GM19043 (cell line): Measurements from ENCODE around the gene IDH3A.

ENCODE experiments used
- ATAC-seq: cut with Tn5 transposase; IDR thresholded peaks from one replicate; pipeline ENCODE4 v1.9.1; 2021; ENCODE audit warnings: low read depth; ENCODE audit not compliant: unreplicated experiment

Gene IDH3A

DNA sequence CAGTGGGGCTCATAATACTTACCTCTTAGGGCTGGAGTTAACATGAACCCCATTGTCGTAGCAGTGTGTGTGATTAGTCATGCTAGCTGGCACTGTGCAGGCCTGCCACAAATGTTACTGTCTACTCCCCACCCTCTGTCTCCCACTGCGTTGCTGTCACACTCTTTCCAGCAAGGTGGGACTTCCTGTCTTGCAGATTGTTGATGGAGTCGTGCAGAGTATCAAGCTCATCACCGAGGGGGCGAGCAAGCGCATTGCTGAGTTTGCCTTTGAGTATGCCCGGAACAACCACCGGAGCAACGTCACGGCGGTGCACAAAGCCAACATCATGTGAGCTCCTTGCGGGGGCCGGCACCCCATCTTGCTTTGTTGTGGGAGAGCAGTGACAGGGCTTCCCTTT is 12.9 kb downstream of the IDH3A start:
- ATAC-seq: no peak

DNA sequence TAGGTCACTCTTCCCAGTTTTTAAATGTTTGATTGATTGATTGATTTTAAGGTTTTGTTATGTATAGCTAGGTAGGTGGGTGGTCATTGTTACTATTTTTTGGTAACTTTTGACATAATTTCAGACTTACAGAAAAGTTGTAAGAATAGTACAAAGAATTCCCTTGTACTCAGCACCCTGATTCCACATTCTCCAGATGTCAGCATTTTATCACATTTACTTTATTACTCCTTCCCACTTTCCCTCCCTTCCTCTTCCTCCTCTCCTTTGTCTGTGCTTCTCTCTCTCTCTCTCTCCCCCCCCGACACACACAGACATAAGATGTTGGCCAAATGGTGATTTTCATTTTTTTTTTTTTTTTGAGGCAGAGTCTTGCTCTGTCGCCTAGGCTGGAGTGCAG is 14.8 kb downstream of the IDH3A start:
- ATAC-seq: no peak

DNA sequence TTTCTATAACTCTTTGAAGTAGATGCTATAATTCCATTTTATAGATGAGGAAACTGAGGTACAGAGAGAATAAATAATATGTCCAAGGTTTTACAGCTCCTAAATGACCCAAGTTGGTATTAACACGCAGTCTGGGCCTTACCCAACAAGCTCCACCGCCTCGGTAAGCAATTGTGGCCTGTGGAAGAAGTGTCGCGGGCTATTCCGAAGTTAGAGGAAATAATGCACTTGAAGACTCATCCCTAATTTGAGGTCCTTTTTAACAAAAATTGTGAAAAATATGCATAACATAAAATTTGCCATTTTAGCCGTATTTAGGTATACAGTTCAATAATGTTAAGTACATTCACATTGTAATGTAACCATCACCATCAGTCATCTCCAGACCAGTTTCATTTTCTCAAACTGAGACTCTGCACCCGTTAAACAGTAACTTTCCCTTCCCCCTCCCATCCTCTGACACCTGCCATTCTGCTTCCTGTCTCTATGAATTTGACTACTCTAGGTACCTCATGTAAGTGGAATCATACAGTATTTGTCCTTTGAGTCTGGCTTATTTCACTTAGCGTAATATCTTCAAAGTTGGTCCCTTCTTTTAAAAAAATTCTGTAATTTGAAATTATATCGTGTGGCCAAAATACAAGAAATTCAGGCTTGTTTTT is 18.2 kb downstream of the IDH3A start:
- ATAC-seq: peak; percentile 75

DNA sequence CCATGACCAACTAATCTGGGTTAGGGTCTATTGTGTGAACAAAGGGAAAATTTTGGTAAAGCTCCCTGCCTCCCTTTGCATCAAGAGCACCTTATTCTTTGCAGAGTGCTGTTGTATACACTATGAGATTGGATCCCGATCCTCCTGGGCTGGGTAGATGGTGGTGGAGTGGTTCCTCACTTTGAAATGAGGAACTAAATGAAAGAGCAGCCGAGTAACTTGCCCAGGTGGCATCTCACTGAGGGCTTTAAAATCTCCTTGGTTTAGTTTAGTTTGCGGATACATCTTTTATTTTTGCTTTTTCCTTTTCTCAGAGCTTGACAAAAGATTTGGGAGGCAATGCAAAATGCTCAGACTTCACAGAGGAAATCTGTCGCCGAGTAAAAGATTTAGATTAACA is 19.4 kb downstream of the IDH3A start:
- ATAC-seq: no peak

DNA sequence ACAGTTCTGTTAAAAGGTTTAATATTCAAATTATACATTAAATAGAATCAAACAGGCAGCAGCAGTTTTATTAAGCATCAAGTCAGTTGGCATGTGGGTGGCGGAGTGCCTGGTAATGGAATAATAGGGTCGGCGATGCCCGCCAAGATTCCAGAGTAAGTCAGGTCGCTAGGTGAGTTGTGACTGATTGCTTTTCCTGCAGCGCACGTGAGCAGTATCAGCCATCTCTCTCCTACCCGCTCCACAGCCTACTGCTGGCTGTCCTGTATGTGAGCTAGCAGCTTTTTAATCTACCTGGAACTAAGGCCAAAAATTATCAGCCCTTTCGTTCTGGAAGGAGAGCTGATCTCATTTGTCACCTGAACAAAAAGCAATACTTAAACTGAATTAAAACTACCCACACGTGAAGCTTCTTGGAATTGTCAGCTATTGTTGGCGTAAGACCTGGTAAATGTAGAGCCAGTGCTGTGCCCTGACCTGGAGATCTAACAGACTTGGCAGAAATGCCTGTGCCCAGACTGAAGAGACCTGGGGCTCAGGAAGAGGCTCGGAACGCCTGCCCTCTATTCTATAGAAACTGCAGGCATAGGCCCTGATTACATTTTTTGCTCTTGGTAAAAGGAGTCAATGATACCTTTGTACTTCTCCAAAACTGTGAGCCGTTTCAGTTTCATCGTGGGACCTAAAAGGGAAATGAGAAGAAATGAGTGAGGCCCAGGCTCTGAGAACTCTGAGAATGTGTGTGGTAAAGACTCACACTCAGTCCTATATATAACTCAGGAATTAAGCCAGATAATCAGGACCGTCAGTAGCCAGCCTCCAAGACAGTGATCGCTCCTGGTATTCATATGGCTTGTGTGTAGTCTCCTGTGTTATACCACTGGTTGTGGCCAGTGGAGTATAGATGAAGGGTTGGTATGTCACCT is 21.9 kb downstream of the IDH3A start:
- peak; percentile 60 for ATAC-seq

DNA sequence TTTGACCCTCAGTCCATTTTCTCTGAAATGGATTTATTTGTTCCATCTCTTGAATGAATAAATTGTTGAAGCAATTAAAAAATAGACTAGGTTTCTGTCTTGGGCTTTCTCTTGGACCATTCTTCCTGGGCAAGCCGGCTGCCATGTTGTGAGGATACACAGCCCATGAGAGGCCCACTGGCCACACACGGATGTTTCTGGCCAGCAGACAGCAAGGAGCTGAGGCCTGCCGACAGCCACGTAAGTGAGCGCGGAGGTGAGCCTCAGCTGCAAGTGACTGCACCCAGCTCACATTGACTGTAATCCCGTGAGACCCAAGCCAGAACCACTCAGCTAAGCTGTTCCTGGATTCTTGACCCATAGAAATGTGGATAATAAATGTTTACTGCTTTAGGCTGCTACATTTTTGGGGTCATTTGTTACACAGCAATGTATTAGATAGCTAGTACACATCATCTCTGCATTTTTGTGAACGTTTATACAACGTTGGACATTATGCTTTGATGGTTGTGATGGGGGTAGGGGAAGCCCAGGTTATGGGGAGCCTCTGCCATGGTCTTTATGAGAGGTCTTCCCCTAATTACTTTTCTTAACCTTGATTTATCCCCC is 22.8 kb downstream of the IDH3A start:
- ATAC-seq: no peak

DNA sequence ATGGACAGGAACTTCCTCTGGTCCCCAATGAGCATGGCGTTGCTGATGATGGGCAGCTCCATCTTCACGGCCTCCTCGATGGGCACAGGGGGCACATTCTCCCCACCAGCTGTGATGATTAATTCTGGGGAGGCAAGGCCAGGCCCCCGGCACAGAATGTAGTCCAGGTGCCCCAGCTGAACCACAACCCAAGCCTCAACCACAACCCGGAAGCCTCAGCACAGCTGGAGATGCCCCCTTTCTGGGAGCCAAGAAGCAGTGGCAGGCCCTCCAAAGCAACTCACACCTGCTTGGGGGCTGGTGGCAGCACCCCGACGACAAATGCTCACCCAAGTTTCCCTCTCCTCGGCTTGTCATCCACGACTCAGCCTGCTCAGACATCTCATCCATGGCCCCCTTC is 25.2 kb downstream of the IDH3A start:
- no peak for ATAC-seq

DNA sequence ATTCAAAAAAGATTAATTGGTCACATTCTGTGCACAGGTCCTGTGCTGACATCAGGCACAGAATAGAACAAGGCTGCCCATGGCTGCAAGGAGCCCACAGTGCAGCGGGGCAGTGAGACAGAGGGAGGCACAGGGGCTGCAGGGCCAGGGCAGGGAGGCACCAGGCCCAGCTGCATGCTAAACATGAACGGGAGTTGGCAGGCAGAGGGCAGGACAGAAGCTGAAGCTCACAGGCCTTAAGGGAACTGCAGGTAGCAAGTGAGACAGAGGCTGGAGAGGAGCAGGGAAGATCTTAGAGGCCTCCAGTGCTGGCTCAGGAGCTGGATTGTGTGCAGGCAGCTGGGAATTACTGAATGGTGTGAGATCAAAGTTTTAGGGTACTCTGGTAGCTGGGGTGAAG is 26.2 kb downstream of the IDH3A start:
- ATAC-seq: no peak

DNA sequence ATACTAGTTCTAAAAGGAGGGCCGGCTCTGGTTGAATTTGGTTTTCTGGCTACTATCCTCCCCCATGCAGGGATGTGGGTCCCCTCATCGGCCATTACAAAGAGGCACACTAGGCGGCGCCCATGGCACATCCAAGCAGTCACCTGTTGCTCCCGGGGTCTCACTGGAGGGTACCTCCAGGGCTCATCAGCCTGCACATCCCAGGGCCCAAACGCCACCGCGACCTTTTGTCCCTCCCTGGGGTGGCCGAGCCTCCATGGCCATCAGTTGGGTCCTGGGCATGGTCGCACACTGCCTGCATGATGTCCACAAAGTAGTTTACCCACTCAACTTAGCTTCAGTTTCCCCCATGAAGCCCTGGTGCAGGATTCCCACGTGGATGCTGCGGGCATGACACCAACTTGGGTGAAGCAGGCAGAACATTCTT is 28.3 kb downstream of the IDH3A start:
- no peak for ATAC-seq

DNA sequence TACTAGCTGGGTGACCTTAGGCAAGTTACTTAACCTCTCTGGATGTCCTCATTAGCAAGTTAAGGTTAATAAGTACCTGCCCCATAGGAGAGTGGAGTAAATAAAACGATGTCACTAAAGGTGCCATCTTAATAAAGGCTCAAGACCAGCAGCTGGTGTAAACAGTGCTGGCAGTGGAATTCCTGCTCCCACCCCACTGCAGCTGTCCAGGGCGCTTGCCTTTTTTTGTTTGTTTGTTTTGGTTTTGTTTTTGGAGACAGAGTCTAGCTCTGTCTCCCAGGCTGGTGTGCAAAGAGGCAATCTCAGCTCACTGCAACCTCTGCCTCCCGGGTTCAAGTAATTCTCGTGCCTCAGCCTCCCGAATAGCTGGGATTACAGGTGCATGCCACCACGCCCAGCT is 28.9 kb downstream of the IDH3A start:
- ATAC-seq: no peak

DNA sequence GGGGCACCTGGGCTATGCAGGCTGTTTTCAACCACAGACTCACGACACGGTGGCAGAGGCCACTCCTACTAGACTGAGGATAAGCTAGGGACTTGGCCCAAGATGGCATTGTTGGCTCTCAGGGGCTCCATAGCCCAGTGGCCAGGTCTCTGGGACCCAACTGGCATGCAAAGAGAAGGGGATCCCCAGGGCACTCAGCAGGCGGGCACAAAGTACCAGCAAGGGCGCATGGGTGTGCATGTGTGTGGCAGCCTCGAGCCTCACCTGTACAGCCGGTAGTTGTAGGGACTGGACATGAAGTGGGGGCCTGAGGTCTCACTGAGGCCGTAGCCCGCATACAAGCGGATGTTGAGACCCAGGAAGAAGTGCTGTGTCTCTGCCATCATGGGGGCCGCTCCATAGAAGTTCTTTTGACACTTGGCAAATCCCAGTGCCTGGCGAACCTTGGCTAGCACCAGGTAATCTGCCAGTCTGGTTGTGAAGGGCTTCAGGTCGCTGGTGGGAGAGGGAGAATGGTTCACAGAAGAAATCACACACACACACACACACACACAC is 30.2 kb downstream of the IDH3A start:
- ATAC-seq: no peak

DNA sequence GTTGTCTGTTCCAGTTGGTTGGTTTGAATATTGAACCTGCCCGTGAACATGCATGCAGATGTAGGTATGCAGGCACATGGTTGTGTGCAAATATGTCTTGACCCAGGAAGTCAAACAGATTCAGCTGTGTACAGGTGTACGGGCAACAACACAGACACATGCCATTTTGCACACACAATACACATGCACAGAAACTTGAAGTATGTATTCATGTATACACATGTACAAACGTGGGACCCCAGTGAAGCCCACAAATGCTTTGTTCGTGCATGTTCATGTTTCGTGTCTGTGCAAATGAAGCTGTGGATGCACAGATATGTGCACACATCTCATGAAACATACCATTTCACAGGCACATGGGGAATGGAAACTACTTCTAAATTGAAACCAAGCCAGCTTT is 30.7 kb downstream of the IDH3A start:
- no peak for ATAC-seq

DNA sequence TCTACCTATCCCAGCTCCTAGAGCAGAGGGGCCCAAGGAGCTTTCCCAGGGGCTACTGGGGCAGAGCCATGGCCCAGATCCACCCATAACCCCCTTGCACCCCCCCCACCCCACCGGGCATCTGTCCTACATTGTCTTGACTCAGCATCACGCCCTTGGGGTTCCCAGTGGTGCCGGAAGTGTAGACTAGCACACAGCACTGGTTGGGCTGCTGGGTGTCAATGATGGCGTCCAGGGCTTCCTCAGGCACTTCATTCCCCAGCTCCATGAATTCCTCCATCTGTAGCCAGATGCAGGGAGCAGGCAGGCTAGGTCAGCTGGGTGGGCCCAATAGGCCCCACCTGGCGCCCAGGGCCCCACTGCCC is 33.2 kb downstream of the IDH3A start:
- ATAC-seq: no peak

DNA sequence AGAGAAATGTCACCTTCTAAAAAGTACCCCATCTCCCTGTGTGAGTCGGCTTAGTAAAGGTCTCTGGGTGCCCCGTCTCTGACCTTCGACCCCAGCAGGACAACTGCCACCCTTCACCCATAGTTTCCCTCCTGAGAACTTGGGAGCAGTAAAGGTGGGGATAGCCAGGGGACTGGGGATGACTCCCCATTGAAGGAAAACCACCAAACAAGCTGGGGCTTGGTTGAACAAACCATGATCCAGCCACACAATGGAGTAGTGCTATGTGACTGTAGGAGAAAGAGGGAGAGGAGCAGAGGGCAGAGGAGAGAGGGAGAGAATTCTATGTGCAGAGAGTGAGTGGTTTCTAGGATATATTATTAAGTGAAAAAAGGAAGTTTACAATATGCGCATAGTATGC is 33.7 kb downstream of the IDH3A start:
- no peak for ATAC-seq

DNA sequence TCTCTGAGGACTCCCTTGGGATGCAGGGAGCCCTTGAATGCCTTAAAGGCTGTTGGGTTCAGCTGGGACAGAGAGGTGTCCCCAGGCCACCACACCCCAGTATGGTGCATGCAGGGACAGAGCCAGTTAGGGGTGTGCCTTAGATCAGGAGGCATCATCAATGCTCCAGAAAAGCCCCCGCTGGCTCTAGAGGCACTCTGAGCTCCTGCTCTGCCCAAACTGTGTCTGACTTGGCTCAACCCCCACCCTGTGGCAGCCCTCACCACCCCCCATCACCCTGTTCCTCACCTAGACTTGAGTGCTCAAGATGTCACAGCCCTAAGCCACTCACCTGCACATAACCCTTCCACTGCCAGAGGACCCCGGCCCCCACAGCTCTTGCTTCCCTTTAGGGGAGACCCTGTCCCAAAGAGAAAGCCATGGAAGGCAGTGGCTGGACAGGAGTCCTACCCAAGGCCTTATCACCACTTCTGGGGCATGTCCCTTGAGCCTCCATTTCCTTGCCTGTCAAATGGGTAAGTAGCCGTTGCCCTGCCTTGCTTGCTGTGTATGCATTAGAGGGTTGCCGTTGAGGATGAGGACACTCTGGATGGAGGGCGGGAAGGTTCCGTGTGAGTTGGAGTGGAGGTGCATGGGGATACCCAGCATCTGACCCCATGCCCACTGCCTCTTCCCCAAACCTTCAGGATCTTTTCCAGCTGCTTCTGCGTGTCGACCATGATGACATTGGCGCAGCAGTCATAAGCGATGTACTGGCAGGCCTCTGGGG is 43.8 kb downstream of the IDH3A start:
- no peak for ATAC-seq

DNA sequence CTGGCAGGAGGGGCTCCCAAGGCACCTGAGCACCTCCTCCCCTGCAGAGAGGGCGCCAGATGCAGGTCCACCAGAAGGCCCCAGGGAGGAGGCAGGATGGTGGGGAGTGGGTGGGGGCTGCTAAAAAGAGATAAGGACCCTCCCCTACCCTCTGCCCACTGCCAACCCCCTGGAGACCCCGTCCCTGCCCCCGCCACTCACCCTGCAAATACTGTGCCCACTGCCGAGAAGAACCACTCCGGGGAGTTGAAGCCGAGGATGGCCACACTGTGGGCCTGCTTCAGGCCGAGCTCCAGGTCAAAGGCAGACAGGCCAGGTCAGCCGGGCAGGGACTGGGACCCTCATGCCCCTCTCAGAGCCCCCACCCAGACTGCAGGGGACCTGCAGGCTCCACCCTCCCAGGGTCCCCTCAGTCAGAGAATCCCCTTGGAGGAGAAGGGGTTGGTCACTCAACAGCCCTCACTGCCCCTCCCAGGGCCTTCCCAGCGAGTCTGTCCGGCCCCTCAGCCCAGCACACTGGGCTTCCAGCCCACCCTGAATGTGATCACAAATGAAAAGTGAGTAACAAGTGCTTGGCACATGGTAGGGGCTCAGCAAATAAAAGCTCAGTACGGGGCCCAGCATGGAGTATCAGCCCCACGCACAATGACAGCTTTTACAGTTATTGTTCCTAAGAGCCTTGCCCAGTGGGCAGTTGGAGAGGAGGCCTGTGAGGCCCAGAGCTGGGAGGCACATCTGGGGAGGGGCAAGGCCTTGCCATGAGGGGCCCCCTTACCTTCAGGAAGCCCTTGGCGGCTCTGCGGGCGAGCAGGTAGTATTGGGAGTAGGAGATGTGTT is 44.8 kb downstream of the IDH3A start:
- no peak for ATAC-seq

DNA sequence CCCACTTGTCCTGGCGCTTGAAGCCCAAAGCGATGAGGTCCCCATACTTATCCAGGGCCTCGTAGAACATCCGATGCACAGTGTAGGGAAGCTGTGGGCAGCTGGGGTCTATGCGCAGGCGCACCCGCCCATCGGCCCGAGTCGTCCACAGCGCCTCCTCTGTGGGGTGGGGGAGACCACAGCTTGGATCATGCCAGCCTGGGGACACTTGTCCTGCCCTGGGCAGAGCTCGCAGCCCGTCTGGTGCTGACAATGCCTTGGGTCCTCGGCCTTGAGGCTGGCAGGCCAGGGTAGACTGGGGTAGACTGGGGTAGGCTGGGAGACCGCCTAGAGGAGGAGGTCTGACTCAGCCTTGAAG is 45.4 kb downstream of the IDH3A start:
- no peak for ATAC-seq

DNA sequence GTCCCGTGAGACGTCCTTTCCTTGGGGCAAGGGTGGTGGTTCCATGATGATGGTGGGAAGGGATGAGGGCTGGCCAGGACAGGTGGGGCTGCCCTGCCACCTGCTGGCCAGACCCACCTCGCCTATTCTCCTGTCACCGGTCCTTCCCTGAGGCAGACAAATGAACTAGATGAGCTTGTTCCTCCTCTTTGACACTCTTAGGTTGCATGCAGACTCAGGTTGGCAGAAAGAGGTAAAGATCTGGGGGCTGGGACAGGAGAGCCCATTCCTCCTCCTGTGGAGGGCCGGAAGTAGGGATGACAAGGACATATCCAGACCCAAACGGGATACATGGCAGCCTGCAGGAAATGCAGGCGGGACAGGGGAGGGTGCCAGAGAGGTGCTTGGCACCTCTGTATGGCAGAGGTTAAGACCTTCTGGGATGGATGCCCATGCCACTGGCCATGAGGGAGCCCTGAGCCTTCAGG is 46.6 kb downstream of the IDH3A start:
- ATAC-seq: no peak

DNA sequence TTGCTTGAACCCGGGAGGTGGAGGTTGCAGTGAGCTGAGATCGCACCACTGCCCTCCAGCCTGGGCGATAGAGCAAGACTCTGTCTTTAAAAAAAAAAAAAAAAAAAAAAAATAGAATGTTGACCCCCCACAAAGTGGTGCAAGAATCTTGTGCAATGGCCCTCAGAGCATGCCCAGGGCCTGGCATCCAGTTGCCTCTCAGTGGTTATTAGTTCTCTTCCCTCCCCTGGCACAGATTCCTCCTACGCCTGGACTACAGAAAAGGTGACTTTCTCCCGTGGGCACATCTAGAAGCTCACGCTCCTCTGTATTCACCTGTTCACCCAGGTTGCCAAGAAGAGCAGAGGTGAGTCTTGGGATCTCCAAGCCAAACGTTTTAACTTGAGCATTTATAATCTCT is 48.5 kb downstream of the IDH3A start:
- no peak for ATAC-seq
